Peyer's patch (tissue), 4 donors: ENCODE measurements around the gene DSCAML1.

Source experiments
- POLR2A ChIP-seq, 2 donors: fragments of 450-650 bp; IDR thresholded peaks; one replicate each; pipeline ENCODE4 v1.5.1; 2017; ENCODE audit warnings: antibody characterized with exemption in 2 of 2, mild to moderate bottlenecking in 2 of 2, moderate library complexity in 2 of 2
- TF ChIP-seq, protein P1 (sequence below), 6 experiments: fragments of 450-650 bp in 4 of 6; fragments of 200-600 bp in 2 of 6; sonication (generic) in 1 of 6; IDR thresholded peaks; one replicate each; pipeline ENCODE4 v1.5.1; 2017 to 2019; ENCODE audit warnings: antibody characterized with exemption in 6 of 6, mild to moderate bottlenecking in 3 of 6, moderate library complexity in 1 of 6

GRCh38 chr11:117730208-117730800 lies 66.7 kb downstream of the DSCAML1 start:
- TF ChIP-seq, protein P1, sequence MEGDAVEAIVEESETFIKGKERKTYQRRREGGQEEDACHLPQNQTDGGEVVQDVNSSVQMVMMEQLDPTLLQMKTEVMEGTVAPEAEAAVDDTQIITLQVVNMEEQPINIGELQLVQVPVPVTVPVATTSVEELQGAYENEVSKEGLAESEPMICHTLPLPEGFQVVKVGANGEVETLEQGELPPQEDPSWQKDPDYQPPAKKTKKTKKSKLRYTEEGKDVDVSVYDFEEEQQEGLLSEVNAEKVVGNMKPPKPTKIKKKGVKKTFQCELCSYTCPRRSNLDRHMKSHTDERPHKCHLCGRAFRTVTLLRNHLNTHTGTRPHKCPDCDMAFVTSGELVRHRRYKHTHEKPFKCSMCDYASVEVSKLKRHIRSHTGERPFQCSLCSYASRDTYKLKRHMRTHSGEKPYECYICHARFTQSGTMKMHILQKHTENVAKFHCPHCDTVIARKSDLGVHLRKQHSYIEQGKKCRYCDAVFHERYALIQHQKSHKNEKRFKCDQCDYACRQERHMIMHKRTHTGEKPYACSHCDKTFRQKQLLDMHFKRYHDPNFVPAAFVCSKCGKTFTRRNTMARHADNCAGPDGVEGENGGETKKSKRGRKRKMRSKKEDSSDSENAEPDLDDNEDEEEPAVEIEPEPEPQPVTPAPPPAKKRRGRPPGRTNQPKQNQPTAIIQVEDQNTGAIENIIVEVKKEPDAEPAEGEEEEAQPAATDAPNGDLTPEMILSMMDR (IDR thresholded peaks at IDR 0.05) = no peak
- no peak for TF ChIP-seq POLR2A (IDR thresholded peaks at IDR 0.05)
